Mesothelial cell of epicardium (in vitro differentiated cells): ENCODE results near the gene MAP2K3. TPM values are rescaled to one million over a fixed set of nuclear protein-coding genes. Genes with fewer than 3 reads are reported as not detected.

Experiments used
- DNase-seq, 2 experiments: peaks; one replicate each; pipeline ENCODE4 v3.0.0; 2021; ENCODE audit warnings: low spot score in 2 of 2; ENCODE audit not compliant: unreplicated experiment in 2 of 2
- H3K27ac Mint-ChIP-seq: 2 replicates; pipeline ENCODE4 v1.8.0; 2021; ENCODE audit warnings: mixed read lengths
- H3K27me3 Mint-ChIP-seq: 2 replicates; pipeline ENCODE4 v1.8.0; 2021; ENCODE audit warnings: low read depth, mixed read lengths
- H3K36me3 Mint-ChIP-seq: 2 replicates; pipeline ENCODE4 v1.8.0; 2021; ENCODE audit warnings: mixed read lengths
- H3K4me1 Mint-ChIP-seq: 2 replicates; pipeline ENCODE4 v1.8.0; 2021; ENCODE audit warnings: mixed read lengths
- H3K4me3 Mint-ChIP-seq: 2 replicates; pipeline ENCODE4 v1.8.0; 2021; ENCODE audit warnings: mild to moderate bottlenecking, moderate library complexity, mixed read lengths
- H3K9me3 Mint-ChIP-seq: 2 replicates; pipeline ENCODE4 v1.8.0; 2021; ENCODE audit warnings: mixed read lengths
- CTCF ChIP-seq: fragments of 200-600 bp; sonication (generic); IDR thresholded peaks from one replicate; pipeline ENCODE4 v1.5.0; 2021; ENCODE audit warnings: antibody characterized with exemption; ENCODE audit not compliant: unreplicated experiment
- total RNA-seq: library from RNA; stranded (reverse); gene quantifications from 3 replicates; pipeline ENCODE4 v1.2.1, GENCODE V29; 2021

The MAP2K3 gene
- total RNA-seq, 1 donor from 2014 or later = 26.8 TPM

GRCh38 chr17:21352221-21352980, 67.9 kb downstream of the MAP2K3 start:
- H3K27ac Mint-ChIP-seq = no peak overlapping the region
- no peak overlapping the region for H3K4me3 Mint-ChIP-seq
- no peaks in the 10 kb centered on the region for H3K9me3 Mint-ChIP-seq
- DNase-seq = no peak
- no peaks in the 10 kb centered on the region for H3K4me1 Mint-ChIP-seq
- peaks cover 3% of the 10 kb centered on the region for H3K27me3 Mint-ChIP-seq
- TF ChIP-seq CTCF = no peak
- H3K36me3 Mint-ChIP-seq = no peaks in the 10 kb centered on the region

DNA sequence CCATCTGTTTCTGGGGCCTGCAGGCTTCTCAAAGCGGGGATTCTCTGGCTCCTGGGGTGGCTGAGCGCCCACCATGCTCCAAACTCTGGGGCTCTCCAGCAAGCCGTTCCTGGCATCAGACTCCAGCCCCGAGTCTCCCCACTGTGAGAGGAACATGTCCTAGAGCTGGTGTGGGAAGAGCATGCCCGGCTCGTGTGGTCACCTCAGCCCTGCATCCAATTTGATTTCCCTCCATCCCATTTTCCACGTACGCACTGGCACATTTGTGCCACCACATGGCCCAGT, 68.4 kb downstream of the MAP2K3 start:
- H3K27me3 Mint-ChIP-seq = peaks cover 3% of the 10 kb centered on the region
- no peak for TF ChIP-seq CTCF
- no peak for DNase-seq
- H3K4me1 Mint-ChIP-seq = no peaks in the 10 kb centered on the region
- H3K9me3 Mint-ChIP-seq = no peaks in the 10 kb centered on the region
- no peak overlapping the region for H3K4me3 Mint-ChIP-seq
- H3K27ac Mint-ChIP-seq = no peak overlapping the region
- no peaks in the 10 kb centered on the region for H3K36me3 Mint-ChIP-seq

DNA sequence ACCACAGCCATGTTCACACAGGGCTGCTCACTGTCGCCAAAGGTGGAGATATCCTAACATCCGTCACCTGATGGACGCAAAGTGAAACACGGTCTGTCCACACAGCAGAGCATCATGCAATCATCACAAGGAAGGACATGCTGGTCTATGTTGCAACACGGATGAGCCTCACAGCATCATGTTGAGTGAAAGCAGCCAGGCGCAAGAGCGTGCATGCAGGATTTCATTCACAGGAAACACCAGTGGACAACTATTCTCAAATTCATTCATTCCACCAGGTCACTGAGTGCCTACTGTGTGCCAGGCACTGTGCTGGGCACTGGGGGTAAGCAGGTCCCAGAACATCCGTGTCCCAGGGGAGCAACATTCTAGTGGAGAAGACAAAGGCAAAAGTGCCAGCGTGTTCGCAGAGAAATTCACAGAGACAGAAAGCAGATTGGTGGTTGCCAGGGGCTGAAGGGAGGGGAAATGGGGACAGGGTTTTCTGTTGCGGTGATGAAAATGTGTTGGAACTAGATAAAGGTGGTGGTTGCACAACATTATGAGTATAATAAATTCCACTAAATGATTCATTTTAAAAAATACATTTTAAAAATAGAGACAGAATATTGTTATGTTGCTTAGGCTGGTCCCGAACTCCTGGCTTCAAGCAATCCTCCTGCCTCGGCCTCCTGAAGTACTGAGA, 69.0 kb downstream of the MAP2K3 start:
- TF ChIP-seq CTCF = no peak
- peaks cover 3% of the 10 kb centered on the region for H3K27me3 Mint-ChIP-seq
- no peak overlapping the region for H3K27ac Mint-ChIP-seq
- no peak for DNase-seq
- no peaks in the 10 kb centered on the region for H3K4me1 Mint-ChIP-seq
- H3K4me3 Mint-ChIP-seq = no peak overlapping the region
- H3K36me3 Mint-ChIP-seq = no peaks in the 10 kb centered on the region
- H3K9me3 Mint-ChIP-seq = no peaks in the 10 kb centered on the region

GRCh38 chr17:21354796-21355385, 70.4 kb downstream of the MAP2K3 start:
- H3K36me3 Mint-ChIP-seq = no peaks in the 10 kb centered on the region
- DNase-seq = no peak
- peaks cover 3% of the 10 kb centered on the region for H3K27me3 Mint-ChIP-seq
- H3K9me3 Mint-ChIP-seq = no peaks in the 10 kb centered on the region
- no peak overlapping the region for H3K27ac Mint-ChIP-seq
- no peaks in the 10 kb centered on the region for H3K4me1 Mint-ChIP-seq
- TF ChIP-seq CTCF = no peak
- no peak overlapping the region for H3K4me3 Mint-ChIP-seq

DNA sequence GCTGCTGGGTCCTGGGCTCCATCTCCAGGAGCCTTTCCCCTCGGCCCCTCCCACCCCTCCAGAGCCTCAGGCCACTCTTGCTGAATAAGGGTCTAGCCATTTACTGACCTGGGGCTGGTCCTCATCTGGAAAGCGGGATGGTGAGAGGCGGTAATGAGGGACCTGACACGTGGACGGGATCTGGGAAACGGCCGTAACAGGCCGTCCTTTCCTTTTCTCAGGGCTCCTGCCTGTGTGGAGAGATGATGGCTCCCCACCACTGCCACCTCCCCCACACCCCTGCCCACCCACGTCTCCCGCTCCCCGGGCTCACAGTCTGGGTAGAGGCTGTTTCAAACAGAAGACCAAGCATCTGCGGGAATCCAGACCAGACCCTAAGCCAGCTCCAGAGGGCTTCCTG, 71.1 kb downstream of the MAP2K3 start:
- no peak for DNase-seq
- Mint-ChIP-seq H3K4me1 (no peaks in the 10 kb centered on the region), H3K27ac (no peak overlapping the region), H3K9me3 (no peaks in the 10 kb centered on the region), H3K27me3 (peaks cover 3% of the 10 kb centered on the region), H3K4me3 (no peak overlapping the region), H3K36me3 (no peaks in the 10 kb centered on the region)
- TF ChIP-seq CTCF = no peak
